ENCODE data around the gene SLIRP.

The SLIRP gene

DNA sequence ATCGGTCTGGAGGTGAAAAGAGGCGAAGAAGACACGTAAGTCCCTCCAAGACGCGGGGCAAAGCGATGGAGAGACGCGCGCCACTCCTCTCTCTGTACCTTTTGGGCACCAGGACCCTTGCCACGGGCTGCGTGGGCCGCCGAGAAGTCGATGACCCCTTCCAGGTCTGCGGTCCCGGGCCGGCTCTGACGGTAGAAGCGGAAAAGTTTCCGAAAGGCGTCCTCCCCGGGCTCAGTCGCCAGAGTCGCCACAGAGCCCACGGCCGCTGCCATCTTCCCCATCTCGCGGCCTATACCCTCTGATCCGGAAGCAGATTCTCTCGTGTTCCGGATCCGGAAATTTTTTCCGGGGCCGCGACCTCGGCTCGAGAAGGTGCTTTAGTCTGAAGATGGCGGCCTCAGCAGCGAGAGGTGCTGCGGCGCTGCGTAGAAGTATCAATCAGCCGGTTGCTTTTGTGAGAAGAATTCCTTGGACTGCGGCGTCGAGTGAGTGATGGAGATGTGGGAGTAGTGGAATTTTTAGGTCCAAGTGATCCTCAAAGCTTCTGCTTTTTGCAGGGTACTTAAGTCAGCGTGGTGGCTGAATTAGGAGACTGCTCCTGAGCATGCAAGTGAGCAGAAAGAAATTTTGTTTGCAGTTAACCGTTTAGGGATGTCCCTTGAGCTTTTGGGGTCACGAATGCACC, at the start of gene SLIRP, which contains the start of gene ALKBH1:
SLIRP (plus strand) TSS at position 380 of the 685 bp plus-strand sequence; CDS start at position 389, 9 bp downstream.
ALKBH1 (minus strand) TSS at position 300 of the 685 bp plus-strand sequence; CDS start at position 281, 19 bp downstream.
- peak; percentile 65 for DNase-seq

DNA sequence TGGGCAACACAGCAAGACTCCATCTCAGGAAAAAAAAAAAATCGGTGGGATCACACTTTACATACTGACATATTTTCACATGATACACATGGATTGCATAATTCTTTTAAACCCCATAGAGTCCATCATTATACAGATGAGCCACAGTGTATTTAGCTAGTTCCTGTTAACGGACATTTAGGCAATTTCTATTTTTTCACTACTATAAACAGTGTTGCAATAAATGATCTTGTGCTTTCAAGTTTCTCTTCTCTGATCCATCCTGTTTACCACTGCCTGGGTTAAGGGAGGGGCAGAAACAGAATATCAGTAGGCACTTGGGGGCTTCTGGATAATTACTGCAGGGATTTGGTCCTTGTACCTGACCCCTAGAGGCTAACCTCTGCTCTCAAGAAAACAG, 48.1 kb upstream of the SLIRP start:
- no peak for DNase-seq

DNA sequence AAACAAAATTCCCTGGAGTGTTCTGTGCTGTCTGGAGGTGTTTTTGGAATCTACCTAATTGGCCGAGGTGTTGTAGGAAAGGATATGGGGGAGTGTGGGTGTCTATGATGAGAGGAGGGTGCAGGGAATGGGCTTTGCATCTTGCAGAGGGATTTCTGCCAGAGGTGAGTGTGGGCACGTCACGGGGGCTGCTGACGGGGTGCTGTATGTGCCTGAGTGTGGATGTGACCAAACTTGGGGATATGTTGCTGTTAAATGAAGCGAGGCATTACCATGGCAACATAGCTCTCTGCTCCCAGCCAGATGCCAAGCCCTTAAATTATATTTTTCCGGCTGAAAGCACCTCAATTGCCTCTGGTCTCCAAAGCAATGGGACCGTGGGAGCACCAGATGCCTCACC, 47.1 kb upstream of the SLIRP start:
- peak; percentile 92 for DNase-seq

DNA sequence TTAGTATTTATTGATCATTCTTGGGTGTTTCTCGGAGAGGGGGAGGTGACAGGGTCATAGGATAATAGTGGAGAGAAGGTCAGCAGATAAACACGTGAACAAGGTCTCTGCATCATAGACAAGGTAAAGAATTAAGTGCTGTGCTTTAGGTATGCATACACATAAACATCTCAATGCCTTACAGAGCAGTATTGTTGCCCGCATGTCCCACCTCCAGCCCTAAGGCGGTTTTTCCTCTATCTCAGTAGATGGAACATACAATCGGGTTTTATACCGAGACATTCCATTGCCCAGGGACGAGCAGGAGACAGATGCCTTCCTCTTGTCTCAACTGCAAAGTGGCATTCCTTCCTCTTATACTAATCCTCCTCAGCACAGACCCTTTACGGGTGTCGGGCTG, 46.3 kb upstream of the SLIRP start:
- peak; percentile 53 for DNase-seq

DNA sequence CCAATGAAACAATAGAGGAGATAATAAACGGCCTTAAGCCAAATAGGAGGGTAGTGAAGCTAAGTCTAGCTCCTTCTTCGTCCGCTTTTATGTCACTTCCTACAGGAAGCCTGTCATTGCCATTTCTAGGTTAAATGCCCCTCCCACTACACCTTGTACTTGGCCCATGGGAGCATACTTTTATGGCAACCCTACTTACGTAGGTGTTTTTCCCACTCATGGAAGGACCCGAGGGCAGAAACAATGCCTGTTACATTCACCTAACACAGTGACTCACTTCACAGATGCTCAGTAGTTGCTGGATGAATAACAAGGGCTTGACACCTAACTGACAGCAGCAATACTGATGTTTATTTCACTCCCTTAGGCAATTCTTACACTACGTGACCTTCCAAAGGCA, 44.6 kb upstream of the SLIRP start:
- no peak for DNase-seq

DNA sequence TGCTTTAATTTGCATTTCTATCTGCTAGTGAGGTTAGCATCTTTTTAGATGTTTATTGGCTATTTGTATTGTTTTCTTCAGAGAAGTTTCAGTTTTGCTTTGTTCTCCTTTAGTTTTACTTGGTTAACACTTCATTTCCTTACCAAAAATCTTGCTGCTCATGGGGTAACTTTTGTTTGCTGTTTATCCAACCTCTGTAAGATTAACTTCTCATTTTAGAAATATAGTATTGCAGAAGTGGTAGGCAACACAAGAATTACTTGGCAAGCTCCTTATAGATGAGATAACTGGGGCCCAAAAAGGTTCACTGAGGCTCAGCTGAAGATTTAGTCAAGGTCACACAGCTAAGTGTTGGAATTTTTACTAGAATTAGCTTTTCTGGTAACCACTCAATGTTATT, 40.6 kb upstream of the SLIRP start:
- DNase-seq, result no peak

DNA sequence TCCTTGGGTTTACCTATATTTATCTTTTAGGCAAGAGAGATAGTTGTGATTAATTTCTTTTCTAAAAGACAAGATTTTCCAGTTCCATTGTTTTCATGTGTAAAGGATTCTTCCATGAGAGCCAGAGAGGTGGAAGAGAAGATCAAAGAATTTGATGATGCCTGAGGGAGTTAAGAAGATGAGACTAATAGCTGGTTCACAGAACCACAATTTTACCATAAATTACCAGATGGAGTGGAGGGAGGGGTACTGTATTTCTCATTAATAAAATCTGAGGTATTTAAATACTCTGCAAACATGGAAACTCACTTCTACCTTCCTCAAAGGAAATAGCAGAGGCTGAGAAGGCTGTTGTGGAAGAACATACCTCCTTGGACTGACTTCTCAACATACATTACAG, 34.7 kb upstream of the SLIRP start:
- no peak for DNase-seq

DNA sequence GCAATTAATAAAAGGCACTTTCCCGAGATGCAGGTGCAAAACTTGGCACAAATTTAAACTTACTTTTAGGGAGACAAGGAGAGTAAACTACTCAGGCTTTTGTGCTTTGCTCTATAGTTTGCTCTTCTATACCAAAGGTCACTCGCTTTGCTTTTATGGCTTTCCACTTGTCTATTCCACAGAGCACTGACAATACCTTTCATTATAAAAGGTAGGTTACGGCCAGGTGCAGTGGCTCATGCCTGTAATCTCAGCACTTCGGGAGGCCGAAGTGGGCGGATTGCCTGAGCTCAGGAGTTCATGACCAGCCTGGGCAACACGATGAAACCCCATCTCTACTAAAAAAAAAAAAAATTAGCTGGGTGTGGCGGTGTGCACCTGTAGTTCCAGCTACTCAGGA, 33.0 kb upstream of the SLIRP start:
- DNase-seq, result no peak

DNA sequence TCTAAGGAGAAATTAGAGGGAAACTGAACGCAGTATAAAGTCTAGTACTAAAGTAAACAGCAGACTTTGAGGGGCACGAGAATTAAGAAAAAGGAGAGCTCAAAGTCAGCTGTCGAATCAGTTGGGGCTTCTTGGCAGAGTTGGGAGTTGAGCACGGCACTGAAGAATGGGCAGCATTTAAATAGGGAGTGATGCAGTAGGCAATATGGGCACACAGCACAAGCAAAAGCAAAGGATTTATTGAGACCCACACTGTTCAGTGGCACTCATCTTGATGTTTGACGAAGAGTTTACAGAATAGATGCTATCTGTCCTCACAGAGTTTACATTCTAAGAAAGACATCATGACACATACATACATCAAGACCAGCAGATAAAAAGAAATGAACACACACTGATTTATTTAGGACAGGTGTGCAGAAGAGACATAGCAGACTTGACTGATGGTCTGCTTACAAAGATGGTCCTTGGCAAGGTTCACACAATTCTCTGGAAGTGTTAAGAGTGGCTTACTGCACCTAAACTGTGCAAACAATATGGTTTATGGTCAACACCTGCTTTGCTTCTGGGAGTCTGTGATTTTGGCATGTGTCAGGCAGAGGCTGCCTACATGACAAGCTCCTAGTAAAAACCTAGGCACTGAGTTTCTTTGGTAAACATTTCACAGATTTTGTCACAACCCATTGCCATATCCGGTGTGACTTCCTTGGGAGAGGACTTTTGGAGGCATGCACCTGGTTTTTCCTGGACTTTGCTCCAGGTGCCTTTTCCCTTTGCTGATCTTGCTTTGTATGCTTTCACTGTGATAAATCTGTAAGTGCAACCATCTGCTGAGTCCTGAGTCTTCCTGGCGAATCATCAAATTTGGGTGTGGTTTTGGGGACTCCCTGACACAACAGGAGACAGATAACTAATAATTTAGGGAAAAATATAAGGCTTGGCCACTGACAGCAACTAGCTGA, 26.4 kb upstream of the SLIRP start:
- DNase-seq, result no peak

DNA sequence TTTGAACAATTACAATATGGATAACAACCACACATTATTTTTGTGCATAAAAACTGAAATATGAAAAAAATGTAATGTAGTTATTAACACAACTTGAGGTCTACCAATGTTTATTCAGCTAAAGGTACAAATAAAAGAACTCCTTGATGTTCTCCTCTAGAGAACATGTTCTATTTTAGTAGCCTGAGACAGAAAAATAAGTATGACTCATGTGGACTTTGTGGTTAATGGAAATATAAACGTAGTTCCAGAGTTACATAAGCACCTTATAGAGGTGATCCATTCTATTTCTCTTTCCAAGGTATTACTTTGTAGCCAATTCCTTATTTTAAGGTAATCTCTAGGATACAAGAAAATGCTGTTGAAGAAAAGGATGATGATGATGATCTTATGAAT, 25.7 kb upstream of the SLIRP start:
- no peak for DNase-seq

DNA sequence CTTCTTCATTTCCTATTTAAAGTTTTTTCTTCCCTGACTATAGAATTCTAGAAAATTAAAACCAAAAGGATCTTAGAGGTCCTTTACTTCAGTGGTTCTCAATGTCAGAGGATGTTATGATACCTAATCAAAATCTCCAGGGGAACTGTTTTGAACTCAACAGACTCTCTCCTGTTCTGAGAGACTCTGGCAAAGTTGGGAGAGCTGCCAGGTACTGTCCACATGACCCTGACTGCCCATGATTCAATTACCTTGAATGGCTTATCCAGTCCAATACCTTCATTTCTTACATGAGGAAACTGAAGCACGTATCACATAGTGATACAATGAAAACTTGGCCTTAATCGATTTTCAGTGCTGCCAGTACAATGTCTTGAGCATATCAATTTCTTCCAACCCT, 16.6 kb upstream of the SLIRP start:
- DNase-seq, result no peak

DNA sequence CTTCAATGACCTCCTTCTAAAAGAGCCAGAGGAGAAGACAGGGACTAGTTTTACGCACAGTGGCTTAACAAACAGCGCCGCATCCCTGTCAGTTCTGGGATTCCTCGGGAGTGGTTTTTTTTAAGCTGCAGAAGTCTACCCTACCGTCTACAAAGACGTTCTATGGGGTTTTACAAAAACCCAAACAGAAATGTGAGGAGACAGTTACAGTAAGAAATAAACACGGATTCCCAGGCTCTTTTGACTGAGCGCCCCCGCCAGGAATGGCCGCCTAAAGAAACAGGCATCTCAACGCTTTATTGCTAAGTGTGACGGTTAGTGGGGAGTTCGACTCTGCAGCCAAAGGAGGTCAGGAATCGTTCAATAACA, 564 bp upstream of the SLIRP start:
- DNase-seq, result no peak

DNA sequence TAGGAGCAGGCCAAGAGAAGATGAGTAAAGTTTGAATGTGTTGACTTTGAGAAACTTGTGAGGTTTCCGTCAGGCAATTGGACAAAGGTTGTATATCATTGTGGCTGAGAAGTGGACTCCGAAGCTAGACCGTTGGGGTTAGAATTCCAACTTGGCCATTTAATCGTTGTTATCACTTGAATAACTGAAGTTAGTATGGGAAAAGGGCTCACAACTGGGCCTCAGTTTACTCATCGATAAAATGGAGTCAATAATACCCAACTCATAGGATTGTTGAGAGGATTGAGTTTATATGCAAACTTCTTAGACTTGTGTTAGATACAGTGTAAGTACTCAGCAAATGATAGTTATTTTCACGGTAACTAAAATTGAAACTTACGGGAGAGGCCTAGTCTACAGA, 846 bp downstream of the SLIRP start:
- no peak for DNase-seq

DNA sequence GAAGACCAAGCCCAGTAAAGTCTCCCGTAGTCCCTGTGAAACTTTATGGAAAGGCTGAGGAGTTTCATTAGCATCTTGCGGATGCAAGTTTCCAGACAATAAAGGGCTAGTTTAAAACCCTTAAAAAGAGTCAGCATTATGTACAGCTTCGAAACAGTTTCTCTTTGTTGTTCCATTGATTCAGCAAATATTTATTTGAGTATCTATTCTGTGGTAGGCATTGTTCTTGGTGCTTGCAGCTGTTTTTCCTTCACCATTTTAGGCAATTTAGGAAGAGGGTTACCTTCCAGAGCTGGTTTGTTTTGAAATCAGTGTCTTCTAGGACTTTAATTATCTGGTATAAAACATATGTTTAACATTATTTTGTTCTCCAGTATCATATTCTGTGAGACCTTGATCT, 1.5 kb downstream of the SLIRP start:
- DNase-seq, result no peak

DNA sequence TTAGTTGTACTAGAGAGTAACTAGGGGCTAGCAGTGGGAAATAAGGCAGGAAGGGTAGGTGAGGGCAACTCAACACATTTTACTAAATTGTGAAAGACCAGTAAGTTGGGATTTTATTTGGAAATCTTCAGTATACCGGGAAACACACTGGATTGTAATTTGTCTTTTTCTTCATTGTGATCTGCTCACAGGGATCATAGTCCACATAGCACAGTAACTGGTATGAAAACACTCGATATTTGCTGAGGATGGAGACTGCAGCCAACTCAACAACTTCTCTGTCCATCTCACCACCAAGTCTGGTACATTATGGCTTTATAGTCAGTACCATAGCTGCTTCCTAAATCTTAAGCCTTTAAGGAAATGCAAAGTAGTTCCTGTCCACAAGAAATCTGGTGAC, 2.5 kb downstream of the SLIRP start:
- no peak for DNase-seq

DNA sequence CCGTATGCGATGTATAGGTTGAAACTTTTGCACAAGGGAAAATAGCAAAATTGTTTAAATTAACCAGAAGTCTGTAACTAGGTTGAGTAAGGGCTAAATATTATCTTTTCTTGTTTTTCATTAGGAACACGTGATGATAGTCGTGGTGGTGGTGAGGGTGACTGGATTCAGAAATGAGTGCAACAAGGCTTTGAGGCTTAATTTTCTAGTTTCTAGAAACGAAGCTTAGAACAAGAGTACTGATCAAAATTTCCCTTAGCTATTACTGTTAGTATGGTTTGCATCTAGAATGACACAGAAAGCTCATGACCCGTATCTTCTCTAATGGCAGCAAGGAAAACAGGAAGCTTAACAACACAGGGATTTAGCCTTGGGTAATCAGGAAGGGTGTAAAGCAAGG, 7.0 kb downstream of the SLIRP start:
- no peak for DNase-seq

DNA sequence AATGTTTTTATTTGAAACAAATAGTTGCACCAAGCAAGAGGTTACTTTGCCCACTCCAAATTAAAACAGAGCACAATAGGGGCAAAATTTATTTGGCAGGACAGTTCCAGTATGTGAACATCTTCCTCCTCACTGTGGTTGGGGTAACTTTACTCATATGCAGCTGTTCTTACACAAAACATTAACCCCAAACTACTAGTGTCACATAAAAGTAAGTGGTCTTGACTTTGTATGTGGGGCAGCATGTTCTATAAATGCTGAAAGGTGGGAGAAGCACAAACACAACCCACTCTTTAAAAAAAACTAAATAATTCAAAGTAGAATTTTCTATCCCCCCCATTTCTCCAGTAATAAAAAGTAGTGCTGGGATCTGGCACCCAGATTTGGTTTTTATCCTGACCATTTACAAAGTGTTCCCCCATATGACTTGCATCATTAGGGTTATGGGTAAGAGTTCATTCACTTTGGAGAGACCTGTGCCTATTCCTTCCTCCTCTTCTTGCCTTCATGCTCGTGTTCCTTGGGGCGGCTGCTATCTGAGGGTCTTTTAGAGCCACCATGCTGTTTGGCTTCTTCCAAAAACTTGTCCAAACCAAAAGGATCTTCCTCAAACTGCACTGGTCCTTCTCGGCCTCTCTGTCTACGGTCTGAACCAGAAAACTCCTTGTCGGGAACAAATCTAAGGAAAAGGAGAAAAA, 9.9 kb downstream of the SLIRP start:
- DNase-seq, result no peak

DNA sequence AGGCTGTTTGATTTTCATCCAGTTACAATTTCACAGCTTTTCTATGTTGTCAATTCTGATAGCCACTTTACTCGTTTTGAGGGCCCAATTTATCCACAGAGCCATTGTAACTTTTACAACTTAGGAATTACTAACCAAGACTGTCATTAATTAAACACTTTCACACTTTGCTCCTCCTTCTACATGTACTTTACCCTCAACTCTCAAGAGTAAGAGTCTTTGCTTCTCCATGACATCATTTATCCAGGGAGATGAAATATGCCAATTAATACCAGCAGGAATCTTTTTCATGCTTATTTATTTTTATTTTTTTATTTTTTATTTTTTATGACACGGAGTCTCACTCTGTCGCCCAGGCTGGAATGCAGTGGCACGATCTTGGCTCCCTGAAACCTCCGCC, 13.5 kb downstream of the SLIRP start:
- no peak for DNase-seq

DNA sequence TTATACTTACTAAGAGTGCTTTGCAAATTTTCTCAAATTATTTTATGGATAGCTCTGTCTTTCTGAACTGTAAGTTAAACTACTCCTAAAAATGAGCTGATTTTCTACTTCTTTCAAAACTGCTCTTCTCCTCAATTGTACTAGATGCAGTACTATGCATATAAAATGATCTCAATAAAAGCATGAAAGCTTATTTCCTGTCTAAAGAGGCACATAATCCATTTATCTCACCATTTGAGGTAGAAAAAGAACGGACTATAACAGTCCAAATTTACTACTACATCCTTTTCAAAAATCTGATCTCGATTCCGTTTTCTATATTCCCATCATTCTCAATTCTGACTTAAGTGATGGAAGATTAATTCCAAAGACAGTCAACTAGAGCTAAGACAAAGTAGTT, 14.4 kb downstream of the SLIRP start:
- no peak for DNase-seq

DNA sequence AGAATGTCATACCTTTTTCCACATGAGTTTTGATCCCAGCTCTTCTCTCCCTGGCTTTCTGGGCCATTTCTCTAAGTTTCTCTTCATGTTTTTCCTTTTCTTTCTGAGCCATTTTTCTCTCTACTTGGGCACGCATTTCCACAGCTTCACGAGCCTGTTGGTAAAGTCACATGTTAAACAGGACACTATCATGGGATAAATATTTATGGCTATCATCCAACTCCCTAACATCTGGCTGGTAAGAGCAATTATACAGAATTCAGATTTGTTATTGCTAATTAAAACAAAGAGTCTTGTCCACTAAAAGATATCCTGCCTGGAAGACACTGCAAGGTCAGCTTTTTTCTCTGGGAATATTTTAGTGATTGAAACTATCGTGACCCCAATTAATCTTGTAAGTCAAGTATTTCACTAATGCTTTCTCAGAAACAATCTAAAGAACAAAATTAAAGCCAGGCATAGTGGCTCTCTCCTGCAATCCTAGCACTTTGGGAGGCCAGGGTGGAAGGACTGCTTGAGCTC, 23.1 kb downstream of the SLIRP start:
- DNase-seq, result no peak

DNA sequence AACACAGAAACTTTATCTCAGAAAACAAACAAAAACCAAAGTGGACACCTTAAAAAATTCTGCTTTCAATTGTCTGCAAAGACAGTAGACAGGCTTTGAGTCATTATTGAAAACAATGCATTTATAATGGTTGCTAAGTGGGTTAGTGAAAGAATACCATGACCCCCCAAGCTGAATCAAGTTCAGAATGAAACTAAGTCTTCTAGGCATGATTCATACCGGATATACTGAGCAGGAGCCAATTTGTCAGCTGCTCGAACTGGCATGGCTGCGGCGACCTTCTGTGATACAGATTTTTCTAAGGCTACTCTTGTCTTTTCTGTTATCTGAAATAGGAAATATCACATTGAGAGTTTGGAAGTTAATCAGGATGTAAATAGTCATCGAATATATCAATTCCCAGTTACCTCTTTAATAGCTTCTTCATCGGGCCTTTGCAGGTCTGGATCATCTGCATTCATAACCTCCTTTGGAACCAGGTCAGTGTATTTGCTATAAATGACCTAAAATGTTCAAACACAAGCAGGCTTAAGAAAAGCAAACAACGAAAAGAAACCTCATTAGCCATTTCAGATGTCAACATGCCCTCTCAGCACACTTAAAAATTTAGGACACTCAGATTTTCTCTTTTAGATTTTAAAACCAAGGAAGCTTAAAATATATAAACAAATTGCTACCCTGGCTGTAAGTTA, 30.8 kb downstream of the SLIRP start:
- DNase-seq, result no peak

DNA sequence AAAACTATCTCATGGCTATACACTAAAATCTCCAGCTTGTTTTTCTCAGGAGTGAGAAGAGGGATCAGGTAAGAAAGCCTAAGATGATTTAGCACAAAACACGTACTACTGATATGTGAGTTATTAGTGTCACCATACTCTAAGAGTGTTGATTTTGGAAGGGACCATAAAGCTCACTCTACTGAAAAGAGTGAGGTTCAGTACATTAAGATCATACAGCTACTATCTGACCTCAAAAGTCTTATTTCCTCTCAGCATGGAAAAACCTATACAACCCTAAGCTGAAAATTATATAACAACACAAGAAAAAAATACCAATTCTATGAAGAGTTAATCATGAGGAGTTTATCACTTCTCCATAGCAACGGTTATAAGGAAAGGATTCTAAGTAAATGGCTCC, 33.5 kb downstream of the SLIRP start:
- DNase-seq, result no peak
